ENCODE data around the gene SLC39A2.
"Not testable (repeated sequence)": the region's sequence is repeated elsewhere in the genome, so short reads cannot be mapped to it uniquely, and the experiment has no call there.

GRCh38 chr14:20954736-20955537 lies 44.2 kb upstream of the SLC39A2 start, which contains the start of gene RNASE2:
- TF ChIP-seq CTCF (conservative IDR thresholded peaks at IDR 0.05 in 1 of 2, IDR thresholded peaks at IDR 0.05 in 1 of 2; ENCODE audit: extremely low read depth in 1 of 2, insufficient read depth in 1 of 2, low read depth in 1 of 2, low read length in 2 of 2); EZH2 (IDR thresholded peaks at IDR 0.05; ENCODE audit: borderline replicate concordance, low read length): not testable (repeated sequence)
